ENCODE measurements around the gene ARHGEF28. TPM values are rescaled to one million over a fixed set of nuclear protein-coding genes. Genes with fewer than 3 reads are reported as not detected.

The ARHGEF28 gene
- total RNA-seq, 2 experiments from 2014 or later, result not detected

GRCh38 chr5:73666891-73667290, 40.9 kb downstream of the ARHGEF28 start:
- peaks cover 27% of the 10 kb centered on the region for H3K27me3 Mint-ChIP-seq (ENCODE audit: low read depth)
- H3K36me3 Mint-ChIP-seq (ENCODE audit: low read depth), result no peaks in the 10 kb centered on the region
- H3K9me3 Mint-ChIP-seq (ENCODE audit: insufficient read depth), result no peaks in the 10 kb centered on the region
- ChIA-PET CTCF (interaction anchor here (0.9 kb wide), 1 partner anchor 76 kb away, joined by 3 read pairs; no protein-coding TSS in a partner anchor), POLR2A (no interaction called here)
- H3K4me1 Mint-ChIP-seq (ENCODE audit: low read depth), result no peaks in the 10 kb centered on the region
- DNase-seq (no peak), ATAC-seq (no peak)
- H3K27ac Mint-ChIP-seq, result no peak overlapping the region
- no peak overlapping the region for H3K4me3 Mint-ChIP-seq

DNA sequence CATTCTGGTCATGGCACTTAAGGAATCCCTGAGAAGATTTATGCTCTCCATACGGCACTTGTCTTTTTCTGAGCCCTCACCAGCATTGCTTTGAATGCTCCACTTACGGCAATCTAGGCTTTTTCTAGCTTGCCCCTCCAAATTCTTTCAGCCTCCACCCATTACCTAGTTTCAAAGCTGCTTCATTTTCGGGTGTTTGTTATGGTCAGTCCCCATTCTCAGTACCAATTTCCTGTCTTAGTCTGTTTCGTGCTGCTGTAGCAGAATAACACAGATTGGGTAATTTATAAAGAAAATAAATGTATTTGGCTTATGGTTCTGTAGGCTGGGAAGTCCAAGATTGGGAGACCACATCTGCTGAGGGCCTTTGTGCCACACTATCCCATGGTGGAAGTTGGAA, 42.0 kb downstream of the ARHGEF28 start:
- POLR2A ChIA-PET, result no interaction called here
- no peak for ATAC-seq
- no peaks in the 10 kb centered on the region for H3K36me3 Mint-ChIP-seq (ENCODE audit: low read depth)
- no peak overlapping the region for H3K4me3 Mint-ChIP-seq
- CTCF ChIA-PET, result no interaction called here
- no peak for DNase-seq
- H3K27me3 Mint-ChIP-seq (ENCODE audit: low read depth), result peaks cover 27% of the 10 kb centered on the region
- no peaks in the 10 kb centered on the region for H3K9me3 Mint-ChIP-seq (ENCODE audit: insufficient read depth)
- H3K4me1 Mint-ChIP-seq (ENCODE audit: low read depth), result no peaks in the 10 kb centered on the region
- H3K27ac Mint-ChIP-seq, result no peak overlapping the region

DNA sequence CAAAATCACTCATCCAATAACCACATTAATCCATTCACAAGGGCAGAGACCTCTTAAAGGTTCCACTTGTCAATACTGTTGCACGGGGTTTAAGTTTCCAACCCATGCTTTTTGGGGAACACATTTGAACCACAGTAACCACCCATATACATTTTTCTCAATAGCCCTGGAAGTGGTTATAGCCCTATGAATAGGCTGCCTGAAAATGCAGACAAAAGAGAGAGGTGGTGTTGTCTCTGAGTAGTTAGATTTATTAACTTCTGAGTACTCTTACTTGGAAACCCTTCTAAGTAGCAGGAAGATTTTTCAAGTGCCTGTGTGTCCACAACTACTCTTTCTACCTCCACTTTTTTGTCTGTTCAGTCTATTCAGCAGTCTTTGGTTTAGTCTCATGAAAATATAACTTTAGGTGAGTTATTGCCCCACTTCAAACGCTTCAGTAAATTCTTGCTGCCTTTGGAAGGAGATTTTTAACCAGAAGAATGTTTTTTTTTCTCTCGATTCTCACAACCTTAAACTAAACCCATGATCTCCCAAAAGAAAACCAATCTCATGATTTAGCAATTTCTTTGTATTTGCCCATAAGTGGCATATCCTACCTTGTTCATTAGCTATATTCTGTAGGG, 42.6 kb downstream of the ARHGEF28 start:
- Mint-ChIP-seq H3K9me3 (ENCODE audit: insufficient read depth) (no peaks in the 10 kb centered on the region), H3K4me3 (no peak overlapping the region), H3K4me1 (ENCODE audit: low read depth) (no peaks in the 10 kb centered on the region), H3K27me3 (ENCODE audit: low read depth) (peaks cover 26% of the 10 kb centered on the region), H3K27ac (no peak overlapping the region), H3K36me3 (ENCODE audit: low read depth) (no peaks in the 10 kb centered on the region)
- DNase-seq (no peak), ATAC-seq (no peak)
- ChIA-PET CTCF (no interaction called here), POLR2A (no interaction called here)

DNA sequence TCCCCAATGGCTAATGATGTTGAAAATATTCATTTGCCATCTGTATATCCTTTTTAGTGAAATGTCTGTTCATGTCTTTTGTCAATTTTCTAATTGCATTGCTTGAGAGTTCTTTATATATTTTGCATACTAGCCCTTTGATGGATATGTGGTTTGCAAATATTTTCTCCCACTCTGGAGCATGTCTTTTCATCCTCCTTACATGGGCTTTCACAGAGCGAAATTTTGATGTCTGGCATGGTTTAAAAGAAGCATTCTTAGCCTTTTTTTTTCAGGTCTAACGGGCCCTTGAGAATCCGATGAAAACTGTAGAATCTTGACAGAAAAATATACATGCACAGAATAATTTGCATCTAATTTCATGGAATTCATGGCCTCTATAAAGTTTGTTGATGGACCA, 44.7 kb downstream of the ARHGEF28 start:
- no peaks in the 10 kb centered on the region for H3K4me1 Mint-ChIP-seq (ENCODE audit: low read depth)
- ATAC-seq, result no peak
- no peak overlapping the region for H3K27ac Mint-ChIP-seq
- no peak for DNase-seq
- POLR2A ChIA-PET, result no interaction called here
- peaks cover 14% of the 10 kb centered on the region for H3K27me3 Mint-ChIP-seq (ENCODE audit: low read depth)
- H3K9me3 Mint-ChIP-seq (ENCODE audit: insufficient read depth), result no peaks in the 10 kb centered on the region
- H3K4me3 Mint-ChIP-seq, result no peak overlapping the region
- CTCF ChIA-PET, result no interaction called here
- H3K36me3 Mint-ChIP-seq (ENCODE audit: low read depth), result no peaks in the 10 kb centered on the region

DNA sequence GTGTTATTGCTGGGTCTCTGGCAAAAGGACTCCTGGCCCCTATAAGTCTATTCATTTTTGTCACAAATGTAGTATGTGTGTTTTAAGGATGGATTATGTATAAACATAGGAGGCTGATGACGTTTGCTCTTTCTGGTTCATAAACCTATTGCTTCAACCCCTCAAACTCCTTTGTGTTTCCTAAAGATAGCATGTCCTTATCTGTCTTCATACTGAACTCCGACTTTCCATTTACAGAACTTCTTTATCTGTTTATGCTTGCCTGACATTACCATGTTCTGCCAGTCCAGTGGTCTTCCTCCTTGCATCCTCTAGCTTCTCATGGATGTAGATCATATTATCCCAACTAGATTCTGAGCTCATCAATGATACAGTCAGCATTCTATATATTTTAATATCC, 46.1 kb downstream of the ARHGEF28 start:
- ATAC-seq (no peak), DNase-seq (no peak)
- no peaks in the 10 kb centered on the region for H3K9me3 Mint-ChIP-seq (ENCODE audit: insufficient read depth)
- no peaks in the 10 kb centered on the region for H3K4me1 Mint-ChIP-seq (ENCODE audit: low read depth)
- H3K27me3 Mint-ChIP-seq (ENCODE audit: low read depth), result peaks cover 14% of the 10 kb centered on the region
- no peak overlapping the region for H3K4me3 Mint-ChIP-seq
- no peaks in the 10 kb centered on the region for H3K36me3 Mint-ChIP-seq (ENCODE audit: low read depth)
- ChIA-PET CTCF (interaction anchor here (0.6 to 1.7 kb wide), 2 partner anchors 22 to 62 kb away, joined by 3 to 5 read pairs; no protein-coding TSS in a partner anchor), POLR2A (no interaction called here)
- no peak overlapping the region for H3K27ac Mint-ChIP-seq

DNA sequence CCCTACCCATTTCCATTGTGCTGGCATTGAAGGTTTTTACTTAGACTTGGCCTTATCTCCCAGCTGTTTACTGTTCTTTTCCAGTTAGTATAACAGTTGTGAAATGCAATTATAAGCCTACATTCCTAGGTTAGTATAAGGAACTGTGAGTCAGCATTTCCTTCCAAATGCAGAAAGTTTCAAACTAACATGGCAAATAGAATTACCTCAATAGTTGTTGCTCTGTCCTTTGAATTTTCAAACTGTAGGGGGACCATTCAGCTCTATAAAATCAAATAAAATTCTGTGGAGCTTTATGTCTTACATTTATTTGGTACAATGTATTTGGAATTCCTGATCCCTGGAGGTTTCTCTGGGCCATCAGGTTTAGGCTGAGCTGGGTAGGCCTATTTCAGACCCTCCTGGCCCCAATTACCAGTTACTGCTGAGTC, 47.2 kb downstream of the ARHGEF28 start:
- Mint-ChIP-seq H3K36me3 (ENCODE audit: low read depth) (no peaks in the 10 kb centered on the region), H3K27me3 (ENCODE audit: low read depth) (peaks cover 10% of the 10 kb centered on the region), H3K27ac (no peak overlapping the region), H3K9me3 (ENCODE audit: insufficient read depth) (no peaks in the 10 kb centered on the region), H3K4me1 (ENCODE audit: low read depth) (no peaks in the 10 kb centered on the region), H3K4me3 (no peak overlapping the region)
- no peak for DNase-seq
- ATAC-seq, result no peak
- CTCF ChIA-PET, result interaction anchor here (1.7 kb wide), 1 partner anchor 21 kb away, joined by 5 read pairs; no protein-coding TSS in a partner anchor
- POLR2A ChIA-PET, result no interaction called here

- POLR2A ChIA-PET, result no interaction called here
Observed at GRCh38 chr5:73674669-73675004, 48.6 kb downstream of the ARHGEF28 start.

DNA sequence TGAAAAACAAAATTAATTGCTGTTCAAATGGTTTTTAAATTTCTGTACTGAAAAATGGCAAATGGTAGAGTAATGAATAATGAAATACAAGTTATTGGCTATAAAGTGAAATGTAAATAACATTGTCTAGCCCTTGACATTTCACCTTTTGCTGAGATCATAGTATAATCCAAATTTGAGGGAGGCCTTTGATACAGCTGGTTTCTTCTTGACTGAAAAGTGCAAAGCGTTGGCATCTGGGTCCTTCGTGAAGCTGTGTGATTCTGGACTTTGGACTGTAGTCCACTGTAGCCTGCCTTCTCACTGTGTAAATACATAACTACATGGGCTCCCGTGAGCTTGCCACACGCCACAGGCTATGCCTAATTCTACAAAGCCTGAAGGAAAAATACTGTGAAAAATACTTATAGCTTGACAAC, 52.3 kb downstream of the ARHGEF28 start:
- Mint-ChIP-seq H3K36me3 (ENCODE audit: low read depth) (no peaks in the 10 kb centered on the region), H3K27me3 (ENCODE audit: low read depth) (peaks cover 2% of the 10 kb centered on the region), H3K27ac (no peak overlapping the region), H3K9me3 (ENCODE audit: insufficient read depth) (no peaks in the 10 kb centered on the region), H3K4me1 (ENCODE audit: low read depth) (no peaks in the 10 kb centered on the region), H3K4me3 (no peak overlapping the region)
- no peak for DNase-seq
- ChIA-PET POLR2A (no interaction called here), CTCF (no interaction called here)
- no peak for ATAC-seq

More at GRCh38 chr5:73674669-73675004, 48.6 kb downstream of the ARHGEF28 start:
- DNase-seq (no peak), ATAC-seq (no peak)
- no peaks in the 10 kb centered on the region for H3K4me1 Mint-ChIP-seq (ENCODE audit: low read depth)
- no peak overlapping the region for H3K4me3 Mint-ChIP-seq
- no peak overlapping the region for H3K27ac Mint-ChIP-seq
- H3K27me3 Mint-ChIP-seq (ENCODE audit: low read depth), result peaks cover 7% of the 10 kb centered on the region
- CTCF ChIA-PET, result no interaction called here
- no peaks in the 10 kb centered on the region for H3K36me3 Mint-ChIP-seq (ENCODE audit: low read depth)
- no peaks in the 10 kb centered on the region for H3K9me3 Mint-ChIP-seq (ENCODE audit: insufficient read depth)

- ATAC-seq, result no peak
- no peak overlapping the region for H3K27ac Mint-ChIP-seq
- no peak for DNase-seq
- no peaks in the 10 kb centered on the region for H3K9me3 Mint-ChIP-seq (ENCODE audit: insufficient read depth)
- H3K36me3 Mint-ChIP-seq (ENCODE audit: low read depth), result no peaks in the 10 kb centered on the region
- no peaks in the 10 kb centered on the region for H3K4me1 Mint-ChIP-seq (ENCODE audit: low read depth)
- POLR2A ChIA-PET, result no interaction called here
- peaks cover 2% of the 10 kb centered on the region for H3K27me3 Mint-ChIP-seq (ENCODE audit: low read depth)
- CTCF ChIA-PET, result no interaction called here
- H3K4me3 Mint-ChIP-seq, result no peak overlapping the region
Observed at GRCh38 chr5:73678807-73679206, 52.8 kb downstream of the ARHGEF28 start.

GRCh38 chr5:73682176-73682575, 56.2 kb downstream of the ARHGEF28 start:
- no peaks in the 10 kb centered on the region for H3K36me3 Mint-ChIP-seq (ENCODE audit: low read depth)
- no peak overlapping the region for H3K27ac Mint-ChIP-seq
- DNase-seq, result no peak
- peaks cover 7% of the 10 kb centered on the region for H3K27me3 Mint-ChIP-seq (ENCODE audit: low read depth)
- H3K9me3 Mint-ChIP-seq (ENCODE audit: insufficient read depth), result no peaks in the 10 kb centered on the region
- H3K4me3 Mint-ChIP-seq, result no peak overlapping the region
- no peaks in the 10 kb centered on the region for H3K4me1 Mint-ChIP-seq (ENCODE audit: low read depth)
- ChIA-PET CTCF (no interaction called here), POLR2A (no interaction called here)
- ATAC-seq, result no peak

- ChIA-PET POLR2A (no interaction called here), CTCF (no interaction called here)
- Mint-ChIP-seq H3K36me3 (ENCODE audit: low read depth) (no peaks in the 10 kb centered on the region), H3K9me3 (ENCODE audit: insufficient read depth) (no peaks in the 10 kb centered on the region), H3K27me3 (ENCODE audit: low read depth) (peaks cover 7% of the 10 kb centered on the region), H3K27ac (no peak overlapping the region), H3K4me1 (ENCODE audit: low read depth) (no peaks in the 10 kb centered on the region), H3K4me3 (no peak overlapping the region)
- DNase-seq, result no peak
- ATAC-seq, result no peak
Observed at GRCh38 chr5:73684691-73685090, 58.7 kb downstream of the ARHGEF28 start.

- H3K27me3 Mint-ChIP-seq (ENCODE audit: low read depth), result peaks cover 7% of the 10 kb centered on the region
- no peak for DNase-seq
- no peaks in the 10 kb centered on the region for H3K4me1 Mint-ChIP-seq (ENCODE audit: low read depth)
- ATAC-seq, result no peak
- no peaks in the 10 kb centered on the region for H3K36me3 Mint-ChIP-seq (ENCODE audit: low read depth)
- H3K4me3 Mint-ChIP-seq, result no peak overlapping the region
- no peaks in the 10 kb centered on the region for H3K9me3 Mint-ChIP-seq (ENCODE audit: insufficient read depth)
- ChIA-PET POLR2A (no interaction called here), CTCF (no interaction called here)
- H3K27ac Mint-ChIP-seq, result no peak overlapping the region
Observed at GRCh38 chr5:73686912-73687311, 60.9 kb downstream of the ARHGEF28 start.

GRCh38 chr5:73687357-73687756, 61.4 kb downstream of the ARHGEF28 start:
- CTCF ChIA-PET, result no interaction called here
- Mint-ChIP-seq H3K4me3 (no peak overlapping the region), H3K27me3 (ENCODE audit: low read depth) (peaks cover 11% of the 10 kb centered on the region), H3K4me1 (ENCODE audit: low read depth) (no peaks in the 10 kb centered on the region), H3K36me3 (ENCODE audit: low read depth) (no peaks in the 10 kb centered on the region), H3K9me3 (ENCODE audit: insufficient read depth) (no peaks in the 10 kb centered on the region), H3K27ac (no peak overlapping the region)
- POLR2A ChIA-PET, result no interaction called here
- ATAC-seq (no peak), DNase-seq (no peak)

All from activated CD8-positive, alpha-beta T cell treated with anti-CD3 and anti-CD28 coated beads, Interleukin-2, amount 10 ng/mL, durations not matched to agents 7 days and 5 days (primary cell).